H7 (cell line): Measurements from ENCODE around the gene SLU7. TPM values are rescaled to one million over a fixed set of nuclear protein-coding genes. Genes with fewer than 3 reads are reported as not detected.

Experiments
- DNase-seq: peaks from one replicate; pipeline ENCODE4 v3.0.0; 2012
- H3K27me3 ChIP-seq: 2 replicates; pipeline ENCODE4 v1.6.0; 2011; ENCODE audit warnings: mild to moderate bottlenecking, low read length; ENCODE audit not compliant: control insufficient read depth, insufficient read depth
- H3K36me3 ChIP-seq: replicated peaks from 2 replicates; pipeline ENCODE4 v1.5.1; 2011; ENCODE audit warnings: low read length; ENCODE audit not compliant: control insufficient read depth, insufficient read depth
- H3K4me3 ChIP-seq: 2 replicates; pipeline ENCODE4 v1.5.1; 2011; ENCODE audit warnings: low read depth, mild to moderate bottlenecking, control low read depth, low read length, moderate library complexity; ENCODE audit not compliant: insufficient read depth
- total RNA-seq: library from RNA; depleted of rRNA; stranded (reverse); fragments of >200 nt; shearing (Covaris generic); gene quantifications from 2 replicates; pipeline ENCODE4 v1.2.3, GENCODE V29; 2014

SLU7 gene
- total RNA-seq, 1 experiment from 2014 or later: 19.8 TPM

GRCh38 chr5:160375701-160376100 is 43.2 kb downstream of the SLU7 start:
- Histone ChIP-seq H3K27me3 (peaks cover 7% of the 10 kb centered on the region), H3K4me3 (no peak overlapping the region), H3K36me3 (no peaks in the 10 kb centered on the region)
- DNase-seq: no peak

- no peak for DNase-seq
- H3K27me3 ChIP-seq: peaks cover 12% of the 10 kb centered on the region
- no peak overlapping the region for H3K4me3 ChIP-seq
- H3K36me3 ChIP-seq: no peaks in the 10 kb centered on the region
Observed at GRCh38 chr5:160375166-160375565, 43.7 kb downstream of the SLU7 start.

GRCh38 chr5:160371294-160371693 is 47.6 kb downstream of the SLU7 start:
- Histone ChIP-seq H3K27me3 (peaks cover 24% of the 10 kb centered on the region), H3K36me3 (no peaks in the 10 kb centered on the region), H3K4me3 (no peak overlapping the region)
- DNase-seq: peak; percentile 14

DNA sequence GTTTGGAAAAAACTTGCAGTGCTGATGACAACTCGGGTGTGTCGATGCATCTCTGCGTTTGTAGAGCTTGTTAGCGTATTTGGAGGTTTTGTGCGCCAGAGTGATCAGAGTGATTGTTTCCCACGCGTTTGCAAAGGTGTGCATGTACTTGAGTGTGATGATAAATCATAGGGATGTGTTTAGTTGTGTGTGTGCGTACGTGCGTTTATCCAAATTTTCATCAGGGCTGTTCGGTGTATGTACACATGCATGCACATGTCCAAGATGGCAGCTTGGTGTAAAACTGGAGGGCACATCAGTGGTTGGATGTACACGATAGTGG is 48.2 kb downstream of the SLU7 start:
- Histone ChIP-seq H3K27me3 (peaks cover 24% of the 10 kb centered on the region), H3K4me3 (peak overlapping the region; percentile 45), H3K36me3 (no peaks in the 10 kb centered on the region)
- DNase-seq: no peak

- Histone ChIP-seq H3K36me3 (no peaks in the 10 kb centered on the region), H3K27me3 (peaks cover 24% of the 10 kb centered on the region), H3K4me3 (peak within 1 kb of the TSS; percentile 45)
- peak; percentile 85 for DNase-seq
Observed at GRCh38 chr5:160369990-160370712, 48.7 kb downstream of the SLU7 start, which contains the start of gene C1QTNF2. TSS of gene C1QTNF2 (minus strand) at chr5:160370626. CDS start at chr5:160355011, 15,615 bp downstream.

GRCh38 chr5:160367885-160368284 is 51.0 kb downstream of the SLU7 start:
- Histone ChIP-seq H3K36me3 (no peaks in the 10 kb centered on the region), H3K4me3 (no peak overlapping the region), H3K27me3 (peaks cover 24% of the 10 kb centered on the region)
- no peak for DNase-seq

DNA sequence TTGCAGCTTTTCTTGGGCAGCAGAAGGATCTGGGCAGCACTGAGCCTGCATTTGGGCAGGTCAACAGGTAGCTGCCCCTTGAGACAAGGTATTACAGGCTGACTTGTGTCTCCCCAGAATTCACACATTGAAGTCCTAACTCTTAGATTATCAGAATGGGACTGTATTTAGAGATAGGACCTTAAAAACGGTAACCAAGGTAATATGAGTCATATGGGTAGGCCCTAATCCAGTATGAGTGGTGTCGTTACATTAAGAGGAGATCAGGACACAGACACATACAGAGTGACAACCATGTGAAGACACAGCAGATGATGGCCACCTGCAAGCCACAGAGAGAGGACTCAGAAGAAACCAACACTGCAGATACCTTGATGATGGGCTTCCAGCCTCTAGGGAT is 51.6 kb downstream of the SLU7 start:
- peaks cover 24% of the 10 kb centered on the region for H3K27me3 ChIP-seq
- DNase-seq: no peak
- no peaks in the 10 kb centered on the region for H3K36me3 ChIP-seq
- H3K4me3 ChIP-seq: no peak overlapping the region

DNA sequence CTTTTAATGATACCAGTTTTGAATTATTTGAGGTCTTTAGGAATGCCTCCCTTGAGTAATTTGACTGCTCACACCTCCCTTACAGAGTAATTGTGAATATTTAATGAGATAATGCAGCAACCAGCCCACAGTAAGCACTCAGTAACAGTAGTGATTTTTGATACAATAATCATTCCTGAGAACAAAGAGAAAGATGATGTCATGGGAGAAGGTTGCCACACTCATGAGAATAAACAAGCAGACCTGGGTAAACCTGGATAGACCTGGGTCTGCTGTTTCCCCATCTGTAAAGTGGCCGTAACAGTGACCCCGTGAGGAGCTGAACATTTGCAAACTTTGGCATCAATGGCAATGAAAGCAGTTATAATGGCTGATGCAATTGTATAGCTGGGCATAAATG is 52.7 kb downstream of the SLU7 start:
- Histone ChIP-seq H3K36me3 (no peaks in the 10 kb centered on the region), H3K27me3 (peaks cover 22% of the 10 kb centered on the region), H3K4me3 (no peak overlapping the region)
- DNase-seq: no peak

DNA sequence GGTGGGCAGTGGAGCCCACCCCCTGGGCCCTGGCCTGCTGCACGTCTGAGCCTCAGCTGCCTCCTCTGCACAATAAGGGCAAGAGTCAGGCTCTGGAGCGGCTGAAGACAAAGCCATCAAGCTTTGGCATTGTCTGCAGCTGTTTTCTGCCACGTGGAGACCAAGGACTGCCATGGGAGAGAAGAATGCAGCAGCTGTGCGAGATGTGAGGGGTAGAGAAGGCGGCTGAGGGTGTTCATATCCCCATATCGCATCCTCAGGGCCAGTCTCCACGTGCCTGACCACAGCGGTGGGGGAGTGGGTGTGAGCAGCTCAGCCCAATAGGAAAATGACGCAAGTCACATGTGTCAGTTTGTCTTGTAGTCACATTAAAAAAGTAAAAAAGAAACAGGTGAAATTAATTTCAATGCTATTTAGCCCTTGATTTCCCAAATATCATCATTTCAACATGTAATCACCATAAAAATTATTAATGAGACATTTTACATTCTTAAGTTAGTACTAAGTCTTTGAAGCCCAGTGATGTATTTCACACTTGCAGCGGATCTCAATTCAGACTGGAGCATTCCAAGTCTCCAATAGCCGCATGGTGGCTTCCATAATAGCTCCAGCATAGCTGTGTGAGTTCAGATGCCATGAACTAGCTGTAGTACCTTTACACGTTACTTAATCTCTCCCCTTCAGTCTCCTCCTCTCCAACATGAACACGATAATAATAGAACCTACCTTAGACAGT is 55.1 kb downstream of the SLU7 start:
- Histone ChIP-seq H3K27me3 (peaks cover 2% of the 10 kb centered on the region; the same call in 1 of the 2 replicates), H3K36me3 (no peaks in the 10 kb centered on the region), H3K4me3 (no peak overlapping the region)
- peak; percentile 29 for DNase-seq

GRCh38 chr5:160363211-160363610 is 55.7 kb downstream of the SLU7 start:
- no peaks in the 10 kb centered on the region for H3K27me3 ChIP-seq
- no peaks in the 10 kb centered on the region for H3K36me3 ChIP-seq
- no peak for DNase-seq
- no peak overlapping the region for H3K4me3 ChIP-seq

DNA sequence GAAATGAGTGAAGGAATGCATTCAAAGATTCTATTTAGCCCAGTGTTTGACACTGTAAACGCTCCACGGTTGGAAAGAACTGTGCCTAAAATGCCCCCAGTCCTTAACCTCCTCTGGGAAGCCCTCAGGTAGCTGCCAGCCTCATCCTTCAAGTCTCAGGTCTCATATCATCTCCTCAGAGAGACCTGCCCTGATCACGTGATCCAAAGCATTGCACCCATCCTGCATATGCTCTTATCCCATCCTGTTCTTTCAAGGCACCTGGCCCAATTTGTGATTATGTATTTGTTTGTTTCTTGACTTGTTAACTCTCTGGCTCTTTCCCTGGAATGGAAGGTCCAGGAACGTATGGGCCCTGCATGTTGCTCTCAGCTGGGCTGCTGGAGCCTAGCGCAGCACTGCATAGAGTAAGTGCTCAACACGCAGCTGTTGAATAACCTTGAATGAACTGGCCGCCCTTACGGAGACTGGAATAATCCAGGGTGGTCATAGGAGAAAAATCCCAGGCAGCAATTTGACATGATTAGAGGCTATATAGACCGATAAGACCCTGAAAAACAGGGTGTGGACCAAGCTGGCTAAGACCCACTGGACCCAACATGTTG is 57.2 kb downstream of the SLU7 start:
- DNase-seq: no peak
- H3K27me3 ChIP-seq: no peaks in the 10 kb centered on the region
- no peaks in the 10 kb centered on the region for H3K36me3 ChIP-seq
- no peak overlapping the region for H3K4me3 ChIP-seq

GRCh38 chr5:160360310-160360709 is 58.6 kb downstream of the SLU7 start:
- Histone ChIP-seq H3K4me3 (no peak overlapping the region), H3K27me3 (no peaks in the 10 kb centered on the region), H3K36me3 (no peaks in the 10 kb centered on the region)
- DNase-seq: peak; percentile 70

GRCh38 chr5:160359816-160360215 is 59.1 kb downstream of the SLU7 start:
- no peaks in the 10 kb centered on the region for H3K36me3 ChIP-seq
- peak; percentile 55 for DNase-seq
- H3K27me3 ChIP-seq: no peaks in the 10 kb centered on the region
- no peak overlapping the region for H3K4me3 ChIP-seq

- Histone ChIP-seq H3K4me3 (no peak overlapping the region), H3K36me3 (no peaks in the 10 kb centered on the region), H3K27me3 (no peaks in the 10 kb centered on the region)
- no peak for DNase-seq
Observed at GRCh38 chr5:160359242-160359641, 59.6 kb downstream of the SLU7 start.

DNA sequence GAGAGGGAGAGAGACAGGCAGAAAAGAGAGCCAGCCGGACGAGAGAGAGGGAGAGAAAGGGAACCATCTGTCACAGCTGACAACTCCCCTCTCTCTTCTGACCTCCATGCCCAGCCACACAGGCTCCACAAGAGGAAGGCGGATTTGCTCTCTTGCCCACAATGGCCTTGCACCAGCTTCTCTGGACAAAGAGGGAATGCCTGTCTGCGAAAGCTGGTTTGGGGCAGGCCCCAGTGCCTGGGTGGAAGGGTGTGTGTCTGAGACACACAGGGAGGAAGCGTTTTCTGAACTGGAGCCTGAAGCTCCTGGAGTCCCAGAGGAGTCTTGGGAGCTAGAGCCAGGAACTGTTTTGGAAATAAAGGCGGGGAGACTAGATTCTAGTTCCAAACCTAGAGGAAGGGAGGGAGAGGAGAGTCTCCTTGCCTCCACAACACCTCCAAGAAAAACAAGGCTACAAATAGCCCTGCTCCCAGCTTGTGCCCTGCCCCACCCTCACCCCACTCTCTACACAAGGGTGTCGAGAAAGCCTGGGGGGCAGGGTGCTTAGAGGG is 60.9 kb downstream of the SLU7 start:
- Histone ChIP-seq H3K36me3 (no peaks in the 10 kb centered on the region), H3K4me3 (no peak overlapping the region), H3K27me3 (no peaks in the 10 kb centered on the region)
- DNase-seq: peak; percentile 21
